ENCODE measurements around the gene FCRL6.

- TF ChIP-seq CTCF (IDR thresholded peaks at IDR 0.05): no peak
- no peak for TF ChIP-seq POLR2A (IDR thresholded peaks at IDR 0.05)
Observed at GRCh38 chr1:159786966-159787365, 15.2 kb upstream of the FCRL6 start.
